Pancreas (tissue), 10 donors: ENCODE data around the gene ADARB1. TPM values are rescaled to one million over a fixed set of nuclear protein-coding genes. Genes with fewer than 3 reads are reported as not detected.

Experiments
- ATAC-seq, 4 donors: fragments of 200-7000 bp; cut with Tn5 transposase; one replicate each; pipeline versions ENCODE4 v1.8.0 to v1.9.1; 2020; ENCODE audit warnings: mild to moderate bottlenecking in 4 of 4, moderate library complexity in 4 of 4
- DNase-seq, 6 donors: peaks; one replicate each; pipeline ENCODE4 v3.0.0-alpha.2; 2020
- FAIRE-seq: peaks from 2 replicates; lab custom pipeline; 2012; peaks lifted over from hg19 to GRCh38; lab: Jason Lieb, UNC
- H3K27ac ChIP-seq, 4 donors: fragments of 200-600 bp; sonication (generic); 1 replicate in 3 of 4; 2 replicates in 1 of 4; pipeline versions ENCODE4 v1.5.0 to v1.8.0; 2020
- H3K27me3 ChIP-seq, 4 donors: fragments of 200-600 bp; one replicate each; pipeline ENCODE4 v1.8.0; 2021
- H3K36me3 ChIP-seq, 3 donors: fragments of 200-600 bp; sonication (generic) in 1 of 3; one replicate each; pipeline versions ENCODE4 v1.5.0 to v1.8.0; 2020 to 2021
- H3K4me1 ChIP-seq, 3 donors: fragments of 200-600 bp; one replicate each; pipeline ENCODE4 v1.8.0; 2021
- H3K4me3 ChIP-seq, 4 donors: fragments of 200-600 bp; sonication (generic) in 2 of 4; one replicate each; pipeline versions ENCODE4 v1.5.0 to v1.8.0; 2020 to 2021
- H3K9me3 ChIP-seq, 4 donors: fragments of 200-600 bp; one replicate each; pipeline ENCODE4 v1.8.0; 2021
- WGBS, 2 donors: extraction: QIAGEN DNeasy Blood & Tissue Kit; methylation state at CpG; one replicate each; pipeline ENCODE4 v1.1.7; 2013; 5-methylcytosine and 5-hydroxymethylcytosine counted together
- intact Hi-C, 3 donors: fragments of 100-400 bp; cut with DNase I; formaldehyde crosslinking; loops; one replicate each; pipeline versions ENCODE4 v1.11.1 to v1.14.2; 2022
- polyA plus RNA-seq, 2 donors: library from polyadenylated mRNA; stranded (reverse); fragments of 200-250 nt; gene quantifications; one replicate each; pipeline ENCODE4 v1.2.3, GENCODE V29; 2013
- total RNA-seq, 6 donors: library from RNA; stranded (reverse); fragmentation: NEBNext Ultra II Directional in 4 of 6; extraction: Animal tissue kit (Norgen Biotek cat#: 25700) in 4 of 6; gene quantifications; one replicate each; pipeline versions ENCODE4 v1.2.1 to v1.2.4, GENCODE V29; 2021 to 2023
- TF ChIP-seq, protein P1 (sequence below), 4 donors: fragments of 200-600 bp; sonication (generic) in 3 of 4; IDR thresholded peaks; one replicate each; pipeline versions ENCODE4 v1.5.0 to v1.8.0; 2021; ENCODE audit warnings: antibody characterized with exemption in 4 of 4
- donor health status: healthy with polysubstance abuse.
- donor health status: DM: no; HTN: no; CAD: no; lungs with moderate emphysema.
- donor health status: DM: no; HTN: no; CAD: no.
- donor health status: control.
- donor health status: control.
- donor health status: Bipolar disorder and iron deficiency.
- donor health status: DM: yes; HTN: yes; CAD: no.
- donor health status: DM: no; HTN: no; CAD: no.
- donor health status: DM: no; HTN: no; CAD: no.
- donor health status: DM: yes; HTN: yes; CAD: no.

The ADARB1 gene
- total and polyA plus RNA-seq, 8 donors = 5.4 to 10.1 (median 6.3) TPM

DNA sequence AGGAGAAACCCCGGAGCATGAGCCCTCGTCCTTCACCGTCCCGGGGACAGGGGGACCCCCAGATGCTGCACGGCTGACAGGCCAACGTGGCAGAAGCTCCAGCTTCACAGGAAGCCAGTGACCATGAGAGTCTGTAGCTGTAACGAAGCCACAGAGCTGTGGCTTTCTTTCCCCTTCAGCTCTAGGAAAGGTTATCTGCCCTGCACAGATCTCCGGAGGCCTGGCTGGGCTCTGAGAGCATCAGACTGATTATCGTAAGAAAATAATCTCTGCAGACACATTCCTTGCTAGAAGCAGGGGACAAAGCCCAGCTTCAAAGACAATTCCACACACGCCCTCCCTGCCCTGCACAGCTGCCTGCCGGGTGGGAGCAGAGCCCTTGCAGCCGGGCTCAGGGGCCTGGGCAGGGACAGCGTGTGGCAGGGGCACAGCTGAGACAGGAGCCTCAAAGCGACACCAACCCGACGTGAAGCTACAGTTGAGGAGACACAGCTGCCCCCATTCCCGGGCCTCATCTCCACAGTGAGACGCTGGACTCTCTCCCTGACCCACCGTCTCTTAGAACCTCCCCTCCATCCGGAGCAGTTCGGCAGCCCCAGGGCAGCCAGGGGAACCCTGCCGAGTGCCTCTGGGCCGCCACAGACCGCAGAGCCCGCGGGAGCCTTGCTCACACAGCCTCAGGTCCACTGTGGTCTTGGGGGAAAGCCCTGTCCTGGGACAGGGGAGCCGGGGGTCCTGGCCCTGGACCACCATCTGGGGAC, 182.7 kb downstream of the ADARB1 start:
- peaks cover 0 to 4% (median 0%) of the 10 kb centered on the region in 4 donors for H3K27me3 ChIP-seq

DNA sequence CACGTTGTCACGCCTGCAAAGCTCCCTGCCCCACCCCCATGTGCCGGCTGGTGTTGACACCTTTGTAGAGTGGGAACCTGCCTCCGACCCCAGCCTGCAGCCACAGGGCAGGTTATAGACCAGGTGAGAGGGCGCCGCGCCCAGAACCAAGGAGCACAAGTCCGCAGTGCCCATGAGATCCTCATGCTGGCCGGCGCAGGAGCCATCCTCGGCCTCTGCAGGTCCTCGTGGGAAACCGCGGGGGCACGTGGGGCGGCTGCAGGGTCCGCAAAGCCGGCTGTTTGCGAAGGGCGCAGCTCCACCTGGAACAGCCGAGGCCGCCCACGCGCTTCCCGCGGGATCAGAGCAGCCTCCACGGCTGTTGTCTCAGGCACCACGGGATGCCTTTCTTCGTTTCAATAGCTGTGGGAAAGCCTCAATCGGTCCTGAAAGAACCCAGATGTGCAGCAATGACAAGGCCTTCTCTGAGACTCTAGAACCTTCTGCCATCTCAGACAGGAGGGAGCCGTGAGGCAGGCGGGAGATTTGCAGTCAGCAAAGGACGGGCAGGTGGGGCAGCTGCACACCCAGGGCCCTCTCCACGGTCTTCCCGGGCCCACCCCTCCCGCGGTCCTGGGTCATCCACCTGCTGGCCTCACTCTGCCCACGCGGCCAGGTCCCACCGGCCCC, 183.4 kb downstream of the ADARB1 start:
- 53 to 55% methylated on average over 40 of the region's 40 CpGs for WGBS, 2 donors
- intact Hi-C loops = no loop called here

More for the DNA sequence above, 182.7 kb downstream of the ADARB1 start:
- no peaks in the 10 kb centered on the region for H3K4me1 ChIP-seq
- no peaks in the 10 kb centered on the region for H3K9me3 ChIP-seq
- H3K4me3 ChIP-seq = no peak overlapping the region
- ATAC-seq (peak in 1 of 4 donors; percentile 21), DNase-seq (no peak), FAIRE-seq (no peak)
- TF ChIP-seq, protein P1, sequence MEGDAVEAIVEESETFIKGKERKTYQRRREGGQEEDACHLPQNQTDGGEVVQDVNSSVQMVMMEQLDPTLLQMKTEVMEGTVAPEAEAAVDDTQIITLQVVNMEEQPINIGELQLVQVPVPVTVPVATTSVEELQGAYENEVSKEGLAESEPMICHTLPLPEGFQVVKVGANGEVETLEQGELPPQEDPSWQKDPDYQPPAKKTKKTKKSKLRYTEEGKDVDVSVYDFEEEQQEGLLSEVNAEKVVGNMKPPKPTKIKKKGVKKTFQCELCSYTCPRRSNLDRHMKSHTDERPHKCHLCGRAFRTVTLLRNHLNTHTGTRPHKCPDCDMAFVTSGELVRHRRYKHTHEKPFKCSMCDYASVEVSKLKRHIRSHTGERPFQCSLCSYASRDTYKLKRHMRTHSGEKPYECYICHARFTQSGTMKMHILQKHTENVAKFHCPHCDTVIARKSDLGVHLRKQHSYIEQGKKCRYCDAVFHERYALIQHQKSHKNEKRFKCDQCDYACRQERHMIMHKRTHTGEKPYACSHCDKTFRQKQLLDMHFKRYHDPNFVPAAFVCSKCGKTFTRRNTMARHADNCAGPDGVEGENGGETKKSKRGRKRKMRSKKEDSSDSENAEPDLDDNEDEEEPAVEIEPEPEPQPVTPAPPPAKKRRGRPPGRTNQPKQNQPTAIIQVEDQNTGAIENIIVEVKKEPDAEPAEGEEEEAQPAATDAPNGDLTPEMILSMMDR (IDR thresholded peaks at IDR 0.05) = no peak
- 42 to 45% methylated on average over 25 to 27 of the region's 27 CpGs for WGBS, 2 donors
- intact Hi-C loops = no loop called here
- no peak overlapping the region for H3K27ac ChIP-seq
- H3K36me3 ChIP-seq = no peaks in the 10 kb centered on the region

DNA sequence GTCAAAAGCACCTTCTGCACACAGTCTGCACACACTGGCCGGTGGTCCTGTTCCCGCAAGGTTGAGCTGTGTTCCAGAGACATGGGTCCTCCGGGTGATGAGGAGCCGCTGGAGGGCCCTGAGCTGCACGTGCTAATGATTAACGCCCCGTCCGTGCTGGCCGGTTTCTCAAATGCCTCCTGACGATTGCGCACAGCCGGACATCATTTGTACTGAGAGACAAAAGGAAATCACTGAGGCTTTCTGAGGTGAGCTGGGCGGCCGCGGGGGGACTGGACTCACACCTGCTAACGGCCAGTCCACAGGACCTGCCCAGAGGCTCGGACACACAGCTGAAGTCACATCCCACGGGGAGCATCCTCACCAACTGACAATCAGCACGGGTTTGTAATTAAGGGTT, 184.1 kb downstream of the ADARB1 start:
- ATAC-seq (no peak), DNase-seq (peak in 1 of 6 donors; percentile 8), FAIRE-seq (no peak)
- Histone ChIP-seq H3K27me3 (peaks cover 0 to 4% (median 0%) of the 10 kb centered on the region in 4 donors), H3K27ac (no peak overlapping the region), H3K4me3 (no peak overlapping the region), H3K4me1 (no peaks in the 10 kb centered on the region), H3K36me3 (peaks cover 0 to 2% (median 0%) of the 10 kb centered on the region in 3 donors), H3K9me3 (no peaks in the 10 kb centered on the region)
- TF ChIP-seq, protein P1 (IDR thresholded peaks at IDR 0.05) = no peak
- intact Hi-C loops = no loop called here
- WGBS, 2 donors = 16 to 17% methylated on average over 19 of the region's 19 CpGs

More for the DNA sequence above, 183.4 kb downstream of the ADARB1 start:
- DNase-seq (peak in 1 of 6 donors; percentile 8), ATAC-seq (no peak), FAIRE-seq (no peak)
- Histone ChIP-seq H3K36me3 (no peaks in the 10 kb centered on the region), H3K4me1 (no peaks in the 10 kb centered on the region), H3K9me3 (no peaks in the 10 kb centered on the region), H3K4me3 (no peak overlapping the region), H3K27me3 (peaks cover 0 to 4% (median 0%) of the 10 kb centered on the region in 4 donors), H3K27ac (no peak overlapping the region)
- TF ChIP-seq, protein P1 (IDR thresholded peaks at IDR 0.05) = no peak

- ATAC-seq (no peak), DNase-seq (no peak), FAIRE-seq (no peak)
- Histone ChIP-seq H3K4me3 (no peak overlapping the region), H3K27me3 (peaks cover 0 to 4% (median 0%) of the 10 kb centered on the region in 4 donors), H3K27ac (no peak overlapping the region), H3K9me3 (no peaks in the 10 kb centered on the region), H3K4me1 (no peaks in the 10 kb centered on the region), H3K36me3 (peaks cover 0 to 10% (median 0%) of the 10 kb centered on the region in 3 donors)
- 58 to 66% methylated on average over 17 of the region's 17 CpGs for WGBS, 2 donors
- intact Hi-C loops = no loop called here
- TF ChIP-seq, protein P1 (IDR thresholded peaks at IDR 0.05) = no peak
Observed at GRCh38 chr21:45259206-45259840, 184.9 kb downstream of the ADARB1 start.
